ENCODE measurements around the gene ESRRA.

- TF ChIP-seq ZNF274 (IDR thresholded peaks at IDR 0.05; ENCODE audit: low read depth, low read length) = no peak
- TF ChIP-seq SUZ12 (IDR thresholded peaks at IDR 0.05; ENCODE audit: extremely low read depth, insufficient read depth, insufficient read length) = no peak
These were observed 9.7 kb downstream of the ESRRA start for GRCh38 chr11:64314805-64315561.
